Esophagus mucosa (tissue), 1 donor: ENCODE measurements around the gene ALDH1B1. TPM values are rescaled to one million over a fixed set of nuclear protein-coding genes. Genes with fewer than 3 reads are reported as not detected.
A peak's percentile ranks its signal among the peaks of the same experiment; 100 is the strongest.

Source experiments
- ATAC-seq: fragments of 200-7000 bp; cut with Tn5 transposase; one replicate; pipeline ENCODE4 v1.9.1; 2020
- total RNA-seq: library from RNA; stranded (reverse); gene quantifications from one replicate; pipeline ENCODE4 v1.2.4, GENCODE V29; 2023
- donor health status: DM: yes; HTN: yes; CAD: no.

ALDH1B1 gene
- total RNA-seq, result 4.2 TPM

DNA sequence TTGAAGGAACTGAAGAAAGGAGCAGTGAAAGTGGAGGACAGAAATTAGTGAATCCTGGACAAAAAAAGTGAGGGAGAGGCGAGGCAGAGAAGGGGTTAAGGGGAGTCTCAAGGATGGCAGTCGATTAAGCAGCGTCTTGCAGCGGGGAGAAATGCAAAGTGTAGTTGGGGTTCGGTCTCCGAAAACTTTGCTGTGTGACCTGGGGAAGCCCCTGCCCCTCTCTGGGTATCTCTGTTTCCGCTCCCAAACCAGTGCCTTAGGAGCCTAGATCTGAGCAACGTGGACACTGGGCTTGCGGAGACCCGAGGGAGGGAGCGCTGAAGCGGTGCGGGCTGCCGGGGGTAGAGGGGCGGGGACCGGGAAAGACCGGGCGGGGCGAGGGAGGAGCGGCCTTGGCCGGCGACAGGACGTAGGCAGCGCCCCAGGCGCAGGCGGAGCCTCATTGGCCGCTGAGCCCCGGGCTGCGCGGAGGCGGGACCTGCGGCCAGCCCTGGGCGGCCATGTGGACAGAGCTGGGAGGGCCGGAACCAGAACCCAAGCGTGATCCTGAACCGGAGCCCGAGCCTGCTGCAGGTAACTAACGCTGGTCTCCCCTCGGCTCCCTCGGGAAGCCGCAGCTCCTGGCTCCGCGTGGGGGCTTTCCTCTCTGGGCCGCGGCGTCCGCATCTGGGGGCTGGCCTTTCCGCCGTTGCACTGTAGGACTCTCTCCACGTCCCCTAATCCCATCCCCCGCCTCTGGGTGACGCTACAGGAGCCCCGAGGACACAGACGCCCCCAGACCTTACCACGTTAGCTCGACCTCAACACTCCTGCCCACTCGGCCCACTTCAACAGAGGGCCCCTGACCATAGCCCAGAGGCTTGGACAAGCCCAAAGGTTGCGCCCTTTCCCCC is at the start of gene ALDH1B1:
Gene ALDH1B1, plus strand, starts transcription at position 468 of the 893 bp plus-strand sequence. CDS start 3,047 bp downstream, outside the sequence.
- peak; percentile 93 for ATAC-seq

GRCh38 chr9:38343037-38343436 is 49.5 kb upstream of the ALDH1B1 start:
- ATAC-seq, result no peak

GRCh38 chr9:38343552-38343951 is 49.0 kb upstream of the ALDH1B1 start:
- no peak for ATAC-seq

DNA sequence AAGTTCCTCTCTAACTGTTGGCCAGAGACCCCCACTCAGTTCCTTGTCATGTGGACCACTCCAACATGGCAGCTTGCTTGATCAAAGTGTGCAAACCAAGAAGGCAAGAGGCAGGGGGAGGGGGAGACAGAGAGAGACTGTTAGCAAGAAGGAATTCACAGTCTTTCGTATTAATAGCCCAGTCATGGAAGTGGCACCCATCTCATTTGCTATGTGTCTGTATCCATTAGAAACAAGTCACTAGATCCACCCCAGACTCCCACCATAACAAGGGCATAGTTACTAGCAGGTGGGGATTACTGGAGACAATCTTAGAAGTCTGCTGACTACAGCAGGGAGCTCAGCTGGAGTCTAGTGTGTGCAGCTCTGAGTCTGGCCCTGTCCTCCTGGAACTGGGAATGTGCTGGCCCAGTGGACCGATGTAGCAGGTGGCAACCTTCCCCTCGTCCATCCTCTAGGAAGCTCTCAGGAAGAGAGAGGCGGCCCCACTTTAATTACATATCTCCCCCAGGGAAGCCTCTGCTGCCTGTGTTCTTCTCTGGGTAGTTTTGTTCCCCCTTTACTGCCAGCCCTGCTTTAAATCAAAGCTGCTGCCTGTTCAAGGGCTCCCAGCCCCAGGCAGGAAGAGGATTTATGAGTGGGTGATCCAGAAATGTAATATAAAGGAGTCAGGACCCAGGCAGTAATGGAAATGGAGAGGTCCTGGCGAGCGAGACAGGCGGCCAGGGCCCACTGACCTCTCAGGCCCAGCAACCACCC is 47.8 kb upstream of the ALDH1B1 start:
- ATAC-seq, result no peak

GRCh38 chr9:38345851-38346755 is 46.4 kb upstream of the ALDH1B1 start:
- ATAC-seq, result no peak

DNA sequence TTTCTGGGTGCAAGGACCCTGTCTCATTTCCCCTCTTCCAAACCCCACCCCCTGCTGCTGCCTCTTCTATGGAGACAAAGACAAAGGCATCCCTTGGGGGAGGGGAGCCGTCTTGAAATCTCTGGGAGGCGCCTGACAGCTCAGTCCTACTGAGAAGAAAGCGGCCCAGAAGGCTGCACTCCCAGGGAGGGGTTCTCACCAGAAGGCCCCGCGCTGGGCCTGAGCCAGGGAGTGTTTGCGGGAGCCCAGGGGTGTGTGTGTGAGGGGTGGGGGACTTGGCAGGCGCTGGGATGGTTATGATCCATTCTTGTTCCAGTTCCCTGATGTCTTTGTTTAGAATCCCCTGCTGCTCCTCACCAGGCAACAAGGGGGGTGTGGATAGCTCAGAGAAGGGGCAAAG is 45.7 kb upstream of the ALDH1B1 start:
- ATAC-seq, result no peak

DNA sequence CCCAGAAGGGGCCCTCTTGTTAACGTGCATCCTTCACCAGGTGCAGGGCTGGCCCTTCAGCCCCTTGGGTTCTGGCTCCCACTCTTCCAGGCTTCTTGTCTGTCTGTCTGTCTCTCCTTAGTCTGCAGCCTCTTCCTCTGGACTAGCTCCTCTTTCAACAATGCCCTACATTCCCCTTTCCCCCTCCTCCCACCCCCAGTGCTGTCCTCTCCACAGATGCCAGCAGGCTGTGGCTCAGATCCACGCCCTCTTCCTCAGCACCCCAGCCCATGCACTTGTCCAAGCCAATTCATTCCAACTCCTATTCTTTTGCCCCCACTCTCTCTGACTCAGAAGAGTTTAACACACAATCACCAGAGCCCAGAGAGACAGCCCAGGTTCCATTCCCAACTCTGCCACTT is 45.2 kb upstream of the ALDH1B1 start:
- no peak for ATAC-seq

DNA sequence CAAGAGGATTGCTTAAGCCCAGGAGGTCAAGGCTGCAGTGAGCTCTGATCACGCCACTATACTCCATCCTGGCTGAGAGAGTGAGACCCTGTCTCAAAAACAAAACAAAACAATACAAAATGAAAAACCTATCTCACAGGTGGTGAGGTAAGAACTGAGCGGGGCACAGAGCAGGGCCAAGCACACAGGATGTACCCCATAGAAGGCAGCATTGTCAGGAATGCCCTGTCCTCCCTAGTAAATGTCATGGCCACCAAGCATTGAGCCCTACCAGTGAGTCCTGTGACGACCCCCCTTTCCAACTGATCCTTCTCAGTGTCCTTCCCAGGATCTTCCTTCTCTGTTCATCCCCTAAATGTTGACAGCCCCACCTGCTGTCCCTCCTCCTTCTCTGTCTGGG is 44.6 kb upstream of the ALDH1B1 start:
- no peak for ATAC-seq

DNA sequence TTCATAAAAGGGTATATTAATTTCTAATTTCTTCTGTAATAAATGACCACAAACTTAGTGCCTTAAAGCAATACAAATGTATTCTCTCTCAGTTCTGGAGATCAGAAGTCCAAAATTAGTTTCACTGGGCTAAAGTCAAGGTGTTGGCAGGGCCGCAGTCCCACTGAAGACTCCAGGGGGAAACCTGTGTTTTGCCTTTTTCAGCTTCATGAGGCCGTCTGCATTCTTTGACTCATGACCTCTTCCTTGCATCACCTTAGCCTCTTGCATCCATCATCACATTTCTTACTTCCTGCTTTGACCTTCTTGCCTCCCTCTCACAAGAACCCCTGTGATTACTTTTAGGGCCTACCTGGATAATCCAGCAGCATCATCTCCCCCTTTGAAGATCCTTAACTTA is 42.0 kb upstream of the ALDH1B1 start:
- no peak for ATAC-seq

GRCh38 chr9:38352530-38353328 is 39.8 kb upstream of the ALDH1B1 start:
- no peak for ATAC-seq

GRCh38 chr9:38355115-38355514 is 37.4 kb upstream of the ALDH1B1 start:
- ATAC-seq, result no peak

- ATAC-seq, result no peak
These were observed 36.9 kb upstream of the ALDH1B1 start for GRCh38 chr9:38355517-38356120.

GRCh38 chr9:38356851-38357250 is 35.7 kb upstream of the ALDH1B1 start:
- ATAC-seq, result no peak

- no peak for ATAC-seq
These were observed 35.0 kb upstream of the ALDH1B1 start for GRCh38 chr9:38357350-38358114.

DNA sequence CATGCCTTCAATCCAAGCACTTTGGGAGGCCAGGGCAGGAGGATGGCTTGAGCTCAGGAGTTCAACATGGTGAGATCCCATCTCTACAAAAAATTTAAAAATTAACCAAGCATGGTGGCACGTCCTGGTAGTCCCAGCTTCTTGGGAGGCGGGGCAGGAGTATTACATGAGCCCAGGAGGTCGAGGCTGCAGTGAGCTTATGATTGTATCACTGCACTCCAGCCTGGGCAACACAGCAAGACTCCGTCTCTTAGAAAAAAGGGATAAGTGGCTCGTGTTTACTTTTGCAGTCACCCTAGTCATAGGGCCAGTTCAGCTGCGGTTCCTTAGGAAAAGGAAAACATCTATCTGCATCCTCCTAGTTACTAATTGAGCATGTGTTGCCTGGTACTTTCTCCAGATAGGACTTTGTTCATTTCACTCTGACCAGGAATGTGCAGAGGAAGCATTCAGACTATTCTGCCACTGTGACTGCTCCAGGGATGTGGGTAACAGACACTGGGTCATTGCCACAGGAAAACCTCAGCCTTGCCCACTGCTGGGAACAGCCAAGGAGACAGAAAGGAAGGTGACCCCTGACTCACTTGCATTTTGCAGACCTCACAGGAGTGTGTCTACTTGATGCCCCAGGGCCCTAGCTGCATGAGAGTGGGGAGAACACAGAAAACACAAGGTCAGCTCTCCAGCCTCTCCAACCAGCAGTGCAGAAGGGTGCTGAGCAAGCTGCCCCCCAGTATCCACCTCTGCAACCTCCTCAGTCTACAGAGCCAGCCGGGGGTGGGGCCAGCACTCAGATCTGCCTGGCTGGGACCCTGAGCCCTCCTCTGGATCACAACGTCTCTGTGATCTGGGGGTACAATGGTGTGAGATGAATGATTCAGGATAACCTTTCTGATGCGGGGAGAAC is 33.9 kb upstream of the ALDH1B1 start:
- no peak for ATAC-seq

DNA sequence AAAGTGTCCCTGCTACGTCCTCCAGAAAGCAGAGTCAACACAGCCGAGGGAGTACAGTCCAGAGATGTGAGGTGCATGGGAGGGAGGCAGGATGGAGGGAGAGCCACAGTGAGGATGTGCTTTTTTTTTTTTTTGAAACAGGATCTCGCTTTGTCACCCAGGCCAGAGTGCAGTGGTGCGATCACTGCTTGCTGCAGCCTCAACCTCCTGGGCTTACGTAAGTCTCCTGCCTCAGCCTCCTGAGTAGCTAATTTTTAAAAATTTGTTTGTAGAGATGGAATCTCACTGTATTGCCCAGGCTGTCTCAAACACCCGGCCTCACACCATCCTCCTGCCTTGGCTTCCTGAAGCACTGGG is 33.2 kb upstream of the ALDH1B1 start:
- ATAC-seq, result no peak

- no peak for ATAC-seq
These were observed 32.7 kb upstream of the ALDH1B1 start for GRCh38 chr9:38359689-38360385.

DNA sequence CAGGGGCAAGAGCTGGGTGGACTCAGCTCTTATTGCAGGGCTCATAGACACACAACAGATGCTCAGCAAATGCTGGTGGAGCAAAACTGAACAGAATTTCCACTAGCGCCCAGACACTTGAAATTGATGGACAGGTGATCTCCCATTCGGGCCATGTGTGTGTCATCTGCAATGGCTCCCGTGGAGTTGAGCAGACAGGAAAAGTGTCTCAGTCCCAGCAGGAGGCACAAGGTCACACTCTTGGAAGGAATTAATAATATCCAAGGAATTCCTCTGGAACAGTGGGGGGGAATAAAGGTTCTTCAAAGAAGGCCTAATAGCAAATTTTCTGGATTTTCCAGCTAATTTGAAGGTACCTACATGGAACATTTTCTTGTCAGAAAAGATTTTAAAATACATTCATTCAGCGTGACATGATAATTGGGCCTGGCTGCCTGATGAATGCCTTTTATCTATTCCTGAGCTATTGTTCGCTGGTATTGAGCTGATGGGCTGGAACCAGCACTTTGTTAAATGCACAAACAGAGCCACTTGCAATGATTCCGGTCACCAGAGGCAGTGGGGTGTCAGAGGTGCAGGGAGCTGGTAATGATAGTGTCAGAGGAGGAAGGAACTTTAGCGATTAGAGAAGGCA is 31.5 kb upstream of the ALDH1B1 start:
- no peak for ATAC-seq
